ENCODE results near the gene TNKS2.

- TF ChIP-seq POLR2A (IDR thresholded peaks at IDR 0.05), result no peak
- no peak for TF ChIP-seq CTCF (IDR thresholded peaks at IDR 0.05)
Observed at GRCh38 chr10:91864744-91865143, 66.5 kb downstream of the TNKS2 start.

All from Peyer's patch (tissue), 4 donors.